OCI-LY1 (cell line): ENCODE results near the gene APEX1.
"Not testable (repeated sequence)": the region's sequence is repeated elsewhere in the genome, so short reads cannot be mapped to it uniquely, and the experiment has no call there.

ENCODE experiments used
- H2AFZ ChIP-seq: fragments of 200-600 bp; sonication (generic), shearing (Covaris generic); 2 replicates; pipeline ENCODE4 v1.6.0; 2014; ENCODE audit warnings: antibody characterized with exemption, mild to moderate bottlenecking, low read length
- H3F3A ChIP-seq: fragments of 200-600 bp; sonication (generic), shearing (Covaris generic); 2 replicates; pipeline ENCODE4 v1.6.0; 2014; ENCODE audit warnings: mild to moderate bottlenecking, antibody characterized with exemption, low read length, moderate library complexity; ENCODE audit not compliant: insufficient read depth
- H3K27ac ChIP-seq: fragments of 200-600 bp; sonication (generic); 2 replicates; pipeline ENCODE4 v1.5.1; 2014; ENCODE audit warnings: low read length, mixed run types, mild to moderate bottlenecking, low read depth; ENCODE audit not compliant: poor library complexity, severe bottlenecking
- H3K27me3 ChIP-seq: fragments of 200-600 bp; sonication (generic); 2 replicates; pipeline ENCODE4 v1.6.0; 2014; ENCODE audit warnings: antibody characterized with exemption, mild to moderate bottlenecking, low read length, moderate library complexity; ENCODE audit not compliant: insufficient read depth
- H3K36me3 ChIP-seq: fragments of 200-600 bp; sonication (generic); 2 replicates; pipeline ENCODE4 v1.6.1; 2014; ENCODE audit warnings: mild to moderate bottlenecking, antibody characterized with exemption, low read length, moderate library complexity, mixed read lengths; ENCODE audit not compliant: insufficient read depth
- H3K4me1 ChIP-seq: fragments of 200-600 bp; sonication (generic); 2 replicates; pipeline ENCODE4 v1.5.1; 2014; ENCODE audit warnings: mild to moderate bottlenecking, low read length, moderate library complexity; ENCODE audit not compliant: insufficient read depth, severe bottlenecking
- H3K4me2 ChIP-seq: fragments of 200-600 bp; sonication (generic), shearing (Covaris generic); 2 replicates; pipeline ENCODE4 v1.6.1; 2014; ENCODE audit warnings: low read length
- H3K4me3 ChIP-seq: fragments of 200-600 bp; sonication (generic); 2 replicates; pipeline ENCODE4 v1.5.1; 2014; ENCODE audit warnings: low read length, low read depth, mild to moderate bottlenecking, mixed read lengths; ENCODE audit not compliant: poor library complexity, severe bottlenecking
- H3K79me2 ChIP-seq: fragments of 200-600 bp; shearing (Covaris generic); 2 replicates; pipeline ENCODE4 v1.6.1; 2016; ENCODE audit warnings: mixed run types, low read length, mixed read lengths; ENCODE audit not compliant: insufficient read depth
- H3K9ac ChIP-seq: fragments of 200-600 bp; sonication (generic), shearing (Covaris generic); 2 replicates; pipeline ENCODE4 v1.6.1; 2014; ENCODE audit warnings: mild to moderate bottlenecking, low read length, mixed read lengths
- H3K9me2 ChIP-seq: fragments of 200-600 bp; sonication (generic), shearing (Covaris generic); 2 replicates; pipeline ENCODE4 v1.6.1; 2014; ENCODE audit warnings: low read depth, mild to moderate bottlenecking, low read length, mixed read lengths
- H3K9me3 ChIP-seq: fragments of 200-600 bp; shearing (Covaris generic); 2 replicates; pipeline ENCODE4 v1.6.1; 2014; ENCODE audit warnings: low read length, mixed read lengths
- H4K20me1 ChIP-seq: fragments of 200-600 bp; sonication (generic), shearing (Covaris generic); 2 replicates; pipeline ENCODE4 v1.6.0; 2016; ENCODE audit warnings: mild to moderate bottlenecking, low read length; ENCODE audit not compliant: insufficient read depth
- CTCF ChIP-seq: fragments of 200-600 bp; sonication (generic), shearing (Covaris generic); IDR thresholded peaks from 2 replicates; pipeline ENCODE4 v1.5.1; 2017; ENCODE audit warnings: mild to moderate bottlenecking, antibody characterized with exemption, low read length, moderate library complexity, mixed read lengths
- EZH2 ChIP-seq: fragments of 200-600 bp; sonication (generic), shearing (Covaris generic); IDR thresholded peaks from 2 replicates; pipeline ENCODE4 v1.8.0; 2017; ENCODE audit warnings: borderline replicate concordance, mixed run types, mild to moderate bottlenecking, antibody characterized with exemption, low read length, moderate library complexity, mixed read lengths

Gene APEX1

GRCh38 chr14:20440882-20441281 lies 14.1 kb upstream of the APEX1 start:
- Histone ChIP-seq H3K27ac (no peak overlapping the region), H2AFZ (no peak overlapping the region), H3K4me3 (no peak overlapping the region), H3K4me2 (no peak overlapping the region), H3K27me3 (0 out of 2 replicates have a peak, but pooled peaks cover 3% of the 10 kb centered on the region), H3K9ac (no peak overlapping the region), H3K9me2 (no peaks in the 10 kb centered on the region), H3K36me3 (peaks cover 22% of the 10 kb centered on the region), H3K79me2 (no peaks in the 10 kb centered on the region), H3K9me3 (no peaks in the 10 kb centered on the region), H4K20me1 (no peaks in the 10 kb centered on the region), H3F3A (no peaks in the 10 kb centered on the region), H3K4me1 (no peaks in the 10 kb centered on the region)
- no peak for TF ChIP-seq CTCF
- TF ChIP-seq EZH2, result no peak

DNA sequence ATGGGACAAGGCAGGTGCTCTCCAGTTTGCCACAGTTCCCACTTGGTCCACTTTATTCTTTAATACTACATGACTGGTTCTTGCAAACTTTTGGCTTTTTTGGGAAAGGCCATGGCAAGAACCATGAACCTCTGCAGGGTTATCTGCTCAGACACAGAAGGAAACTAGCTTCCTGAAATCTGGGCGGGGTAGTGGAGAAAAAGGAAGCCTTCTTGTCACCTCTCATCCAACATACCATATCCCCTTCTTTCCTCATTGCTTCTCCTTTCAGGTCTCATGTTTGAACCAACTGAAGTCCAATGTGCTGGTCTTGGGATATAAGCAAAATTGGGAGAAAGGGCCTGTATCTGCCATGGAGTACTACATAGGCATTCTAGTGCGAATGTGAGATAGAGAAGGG lies 13.6 kb upstream of the APEX1 start:
- peaks cover 27% of the 10 kb centered on the region for H3K36me3 ChIP-seq
- 0 out of 2 replicates have a peak, but pooled peaks cover 3% of the 10 kb centered on the region for H3K27me3 ChIP-seq
- no peak overlapping the region for H3K4me2 ChIP-seq
- no peaks in the 10 kb centered on the region for H3K4me1 ChIP-seq
- H3K9me2 ChIP-seq, result no peaks in the 10 kb centered on the region
- no peak overlapping the region for H2AFZ ChIP-seq
- no peak overlapping the region for H3K27ac ChIP-seq
- no peaks in the 10 kb centered on the region for H3F3A ChIP-seq
- no peaks in the 10 kb centered on the region for H4K20me1 ChIP-seq
- H3K4me3 ChIP-seq, result no peak overlapping the region
- no peaks in the 10 kb centered on the region for H3K9me3 ChIP-seq
- H3K9ac ChIP-seq, result no peak overlapping the region
- H3K79me2 ChIP-seq, result no peaks in the 10 kb centered on the region
- no peak for TF ChIP-seq CTCF
- TF ChIP-seq EZH2, result no peak

- H2AFZ ChIP-seq, H4K20me1 ChIP-seq, H3K79me2 ChIP-seq, H3K4me1 ChIP-seq, H3K27me3 ChIP-seq, H3K4me2 ChIP-seq, H3K27ac ChIP-seq, H3K9me2 ChIP-seq, H3K4me3 ChIP-seq, H3F3A ChIP-seq, H3K9ac ChIP-seq, H3K9me3 ChIP-seq: not testable (repeated sequence)
- H3K36me3 ChIP-seq, result peaks cover 49% of the 10 kb centered on the region
Measured at GRCh38 chr14:20443650-20444049, 11.4 kb upstream of the APEX1 start.

DNA sequence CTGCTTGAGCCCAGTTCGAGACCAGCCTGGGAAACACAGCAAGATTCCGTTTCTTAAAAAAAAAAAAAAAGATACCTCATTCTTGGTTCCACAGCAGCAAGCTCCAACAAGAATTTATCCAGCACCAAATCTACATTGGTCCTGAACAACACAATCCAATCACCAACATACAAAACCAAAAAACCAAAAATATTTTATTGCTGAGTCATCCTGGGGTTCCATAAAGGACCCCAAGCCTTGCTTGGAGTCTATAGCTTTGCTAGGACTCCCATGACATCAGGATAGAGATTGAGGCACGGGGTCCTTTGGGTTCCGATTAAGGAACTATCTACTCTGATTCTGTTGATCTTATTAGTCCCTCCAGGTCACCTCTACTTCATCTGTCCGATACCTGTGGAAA lies 8.1 kb upstream of the APEX1 start:
- Histone ChIP-seq H3K9me2 (no peaks in the 10 kb centered on the region), H3F3A (no peaks in the 10 kb centered on the region), H3K9ac (no peak overlapping the region), H3K4me3 (no peak overlapping the region), H4K20me1 (no peaks in the 10 kb centered on the region), H3K4me2 (no peak overlapping the region), H3K79me2 (no peaks in the 10 kb centered on the region), H3K9me3 (no peaks in the 10 kb centered on the region), H3K4me1 (no peaks in the 10 kb centered on the region), H3K36me3 (peaks cover 78% of the 10 kb centered on the region), H3K27me3 (no peaks in the 10 kb centered on the region), H3K27ac (no peak overlapping the region), H2AFZ (no peak overlapping the region)
- TF ChIP-seq EZH2 (no peak), CTCF (no peak)

DNA sequence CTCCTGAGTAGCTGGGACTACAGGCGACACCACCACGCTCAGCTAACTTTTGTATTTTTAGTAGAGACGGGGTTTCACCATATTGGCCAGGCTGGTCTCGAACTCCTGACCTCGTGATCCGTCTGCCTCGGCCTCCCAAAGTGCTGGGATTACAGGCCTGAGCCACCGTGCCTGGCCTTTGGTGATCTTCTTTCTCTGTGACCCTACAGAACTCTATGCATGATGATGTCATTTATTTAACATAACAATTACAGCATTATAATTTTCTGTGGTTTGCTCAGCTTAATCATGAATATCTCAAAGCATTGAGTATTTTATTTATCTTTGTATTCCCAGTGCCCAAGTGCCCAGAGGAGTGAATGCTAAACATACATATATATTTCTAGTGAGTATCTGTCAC lies 2.2 kb upstream of the APEX1 start:
- peaks cover 63% of the 10 kb centered on the region for H3K36me3 ChIP-seq
- not testable (repeated sequence) for H2AFZ ChIP-seq, H3K9me3 ChIP-seq, H4K20me1 ChIP-seq, H3K9me2 ChIP-seq, H3K4me2 ChIP-seq, H3K27me3 ChIP-seq, H3K27ac ChIP-seq, H3K9ac ChIP-seq, H3F3A ChIP-seq, H3K4me3 ChIP-seq
- H3K4me1 ChIP-seq, result peaks cover 22% of the 10 kb centered on the region
- peaks cover 22% of the 10 kb centered on the region for H3K79me2 ChIP-seq
